ENCODE measurements around the gene FADS1. TPM values are rescaled to one million over a fixed set of nuclear protein-coding genes. Genes with fewer than 3 reads are reported as not detected.

FADS1 gene
- total and polyA plus RNA-seq, 2 donors from 2014 or later, result 6.7 to 19.5 TPM

DNA sequence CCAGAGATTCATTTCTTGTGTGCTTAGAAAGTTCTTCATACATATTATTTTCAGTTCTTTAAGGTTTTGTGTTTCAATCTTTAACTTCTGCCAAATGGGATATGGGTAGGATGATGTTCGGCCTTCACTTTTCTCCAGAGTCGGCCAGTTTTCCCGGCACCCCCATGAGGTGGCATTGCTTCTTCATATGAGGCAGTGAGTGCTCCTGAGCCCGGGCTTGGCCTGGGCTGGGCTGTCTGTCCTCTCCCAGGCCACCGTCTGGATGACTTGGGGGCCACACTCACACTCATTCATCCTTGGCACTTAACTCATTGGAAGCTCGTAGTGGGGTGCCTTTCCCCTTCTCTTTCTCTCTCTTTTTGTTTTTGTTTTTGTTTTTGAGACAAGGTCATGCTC is 35.1 kb upstream of the FADS1 start:
- DNase-seq (no peak), FAIRE-seq (no peak)
- Histone ChIP-seq H3K4me1 (ENCODE audit: control insufficient read depth in 2 of 3, insufficient read depth in 2 of 3, low read depth in 1 of 3, low read length in 3 of 3) (no peaks in the 10 kb centered on the region), H3K27ac (ENCODE audit: low read depth in 2 of 2, low read length in 2 of 2) (no peak overlapping the region), H3K9me3 (ENCODE audit: control insufficient read depth in 2 of 3, insufficient read depth in 1 of 3, low read length in 3 of 3) (no peaks in the 10 kb centered on the region), H3K27me3 (ENCODE audit: control insufficient read depth, insufficient read depth, low read length) (no peaks in the 10 kb centered on the region), H3K9ac (ENCODE audit: low read length in 3 of 3) (no peak overlapping the region), H3K36me3 (ENCODE audit: control insufficient read depth in 2 of 3, insufficient read depth in 3 of 3, low read length in 3 of 3) (peaks cover under 1 to 5% (median 2%) of the 10 kb centered on the region in 3 donors), H3K4me3 (ENCODE audit: low read length in 3 of 3) (no peak overlapping the region)
- intact Hi-C loops (cut with DNase I), result no loop called here
- TF ChIP-seq, protein P1, sequence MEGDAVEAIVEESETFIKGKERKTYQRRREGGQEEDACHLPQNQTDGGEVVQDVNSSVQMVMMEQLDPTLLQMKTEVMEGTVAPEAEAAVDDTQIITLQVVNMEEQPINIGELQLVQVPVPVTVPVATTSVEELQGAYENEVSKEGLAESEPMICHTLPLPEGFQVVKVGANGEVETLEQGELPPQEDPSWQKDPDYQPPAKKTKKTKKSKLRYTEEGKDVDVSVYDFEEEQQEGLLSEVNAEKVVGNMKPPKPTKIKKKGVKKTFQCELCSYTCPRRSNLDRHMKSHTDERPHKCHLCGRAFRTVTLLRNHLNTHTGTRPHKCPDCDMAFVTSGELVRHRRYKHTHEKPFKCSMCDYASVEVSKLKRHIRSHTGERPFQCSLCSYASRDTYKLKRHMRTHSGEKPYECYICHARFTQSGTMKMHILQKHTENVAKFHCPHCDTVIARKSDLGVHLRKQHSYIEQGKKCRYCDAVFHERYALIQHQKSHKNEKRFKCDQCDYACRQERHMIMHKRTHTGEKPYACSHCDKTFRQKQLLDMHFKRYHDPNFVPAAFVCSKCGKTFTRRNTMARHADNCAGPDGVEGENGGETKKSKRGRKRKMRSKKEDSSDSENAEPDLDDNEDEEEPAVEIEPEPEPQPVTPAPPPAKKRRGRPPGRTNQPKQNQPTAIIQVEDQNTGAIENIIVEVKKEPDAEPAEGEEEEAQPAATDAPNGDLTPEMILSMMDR (IDR thresholded peaks at IDR 0.05; ENCODE audit: borderline replicate concordance, extremely low read depth, insufficient read depth), result no peak

DNA sequence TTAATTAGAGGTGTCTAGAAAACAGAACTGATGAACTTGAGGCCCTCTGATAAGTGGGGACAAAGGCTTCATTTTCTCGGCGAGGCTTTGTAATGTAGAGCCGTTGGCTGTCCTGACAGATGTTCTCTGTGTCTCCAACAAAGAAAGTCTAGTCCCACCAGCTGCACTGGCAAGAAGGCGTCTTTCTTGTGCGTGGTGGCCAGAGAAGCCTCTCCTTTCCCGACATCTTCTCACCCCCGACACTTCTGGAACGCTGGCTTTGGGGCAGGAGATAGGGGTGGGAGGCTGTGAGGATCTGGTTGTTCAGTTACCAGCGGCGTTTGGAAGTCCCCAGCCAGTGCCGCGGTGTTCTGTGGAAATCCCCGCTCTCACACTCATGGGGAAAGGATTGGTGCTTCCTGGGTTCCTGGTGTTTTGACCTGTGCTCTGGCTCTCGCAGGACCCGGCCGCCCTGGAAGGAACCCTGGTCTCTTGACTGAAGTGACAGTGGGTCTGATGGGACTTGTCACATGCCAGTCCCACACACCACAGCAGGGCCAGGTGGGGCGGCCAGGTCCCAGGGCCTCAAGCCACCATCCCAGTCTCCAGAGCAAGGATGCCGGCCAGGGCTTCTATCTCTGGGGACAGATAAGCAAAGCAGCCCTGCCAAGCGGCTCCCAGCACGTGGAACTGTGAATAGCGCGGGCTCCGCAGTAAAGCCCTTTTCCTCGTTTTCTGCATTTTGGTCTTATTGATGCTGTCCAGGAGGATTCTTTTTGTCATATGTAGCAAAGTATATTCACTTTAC is 34.5 kb upstream of the FADS1 start:
- DNase-seq, result no peak
- no peaks in the 10 kb centered on the region for H3K4me1 ChIP-seq (ENCODE audit: control insufficient read depth in 2 of 3, insufficient read depth in 2 of 3, low read depth in 1 of 3, low read length in 3 of 3)
- no peak for FAIRE-seq
- peaks cover 0 to 5% (median 2%) of the 10 kb centered on the region in 3 donors for H3K36me3 ChIP-seq (ENCODE audit: control insufficient read depth in 2 of 3, insufficient read depth in 3 of 3, low read length in 3 of 3)
- intact Hi-C loops (cut with DNase I), result no loop called here
- no peaks in the 10 kb centered on the region for H3K9me3 ChIP-seq (ENCODE audit: control insufficient read depth in 2 of 3, insufficient read depth in 1 of 3, low read length in 3 of 3)
- no peak overlapping the region for H3K4me3 ChIP-seq (ENCODE audit: low read length in 3 of 3)
- H3K9ac ChIP-seq (ENCODE audit: low read length in 3 of 3), result no peak overlapping the region
- H3K27ac ChIP-seq (ENCODE audit: low read depth in 2 of 2, low read length in 2 of 2), result peak overlapping the region in 1 of 2 donors; percentile 32
- H3K27me3 ChIP-seq (ENCODE audit: control insufficient read depth, insufficient read depth, low read length), result no peaks in the 10 kb centered on the region
- TF ChIP-seq, protein P1 (IDR thresholded peaks at IDR 0.05; ENCODE audit: borderline replicate concordance, extremely low read depth, insufficient read depth), result no peak

DNA sequence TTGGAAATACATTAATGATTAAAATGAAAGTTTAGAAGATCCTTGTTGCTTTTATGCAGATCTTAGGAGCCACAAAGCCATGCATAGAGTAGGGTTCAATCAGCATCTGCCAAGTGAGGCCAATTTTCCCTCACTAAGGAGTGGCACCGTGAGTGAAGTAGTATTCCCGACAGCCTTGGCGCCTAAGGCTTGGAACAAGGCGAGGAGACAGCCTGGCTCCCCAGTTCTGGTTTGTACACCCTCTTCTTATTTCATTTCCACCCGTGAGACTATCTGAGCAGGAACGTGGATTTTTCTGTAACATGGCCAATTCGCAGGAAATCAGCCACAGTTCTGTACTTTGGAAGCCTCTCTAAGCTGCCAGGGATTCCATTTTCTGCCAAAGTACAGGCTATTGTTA is 33.9 kb upstream of the FADS1 start:
- FAIRE-seq (no peak), DNase-seq (no peak)
- H3K9me3 ChIP-seq (ENCODE audit: control insufficient read depth in 2 of 3, insufficient read depth in 1 of 3, low read length in 3 of 3), result no peaks in the 10 kb centered on the region
- peak overlapping the region in 1 of 2 donors; percentile 65 for H3K27ac ChIP-seq (ENCODE audit: low read depth in 2 of 2, low read length in 2 of 2)
- intact Hi-C loops (cut with DNase I), result no loop called here
- TF ChIP-seq, protein P1 (IDR thresholded peaks at IDR 0.05; ENCODE audit: borderline replicate concordance, extremely low read depth, insufficient read depth), result no peak
- H3K4me3 ChIP-seq (ENCODE audit: low read length in 3 of 3), result no peak overlapping the region
- no peaks in the 10 kb centered on the region for H3K4me1 ChIP-seq (ENCODE audit: control insufficient read depth in 2 of 3, insufficient read depth in 2 of 3, low read depth in 1 of 3, low read length in 3 of 3)
- no peaks in the 10 kb centered on the region for H3K27me3 ChIP-seq (ENCODE audit: control insufficient read depth, insufficient read depth, low read length)
- H3K36me3 ChIP-seq (ENCODE audit: control insufficient read depth in 2 of 3, insufficient read depth in 3 of 3, low read length in 3 of 3), result peaks cover 0 to 5% (median 2%) of the 10 kb centered on the region in 3 donors
- H3K9ac ChIP-seq (ENCODE audit: low read length in 3 of 3), result no peak overlapping the region
